Endothelial cell of umbilical vein (primary cell): Measurements from ENCODE around the gene TMEM18. TPM values are rescaled to one million over a fixed set of nuclear protein-coding genes. Genes with fewer than 3 reads are reported as not detected.

Experiments used
- BruUV-seq: library from RNA; stranded (reverse); fragments of 400-500 nt; replicated peaks from 2 replicates; lab custom pipeline; 2021; lab: Mats Ljungman, UMichigan
- CTCF ChIA-PET: fragments of 300-600, 350-600 bp; sonication (Branson Sonifier 250); formaldehyde crosslinking; loops from one replicate; lab custom pipeline; 2021; ENCODE audit warnings: antibody characterized with exemption, inconsistent platforms; lab: Charles Lee
- POLR2A ChIA-PET: fragments of 300-600, 350-600 bp; sonication (Branson Sonifier 250); formaldehyde crosslinking; loops from one replicate; lab custom pipeline; 2021; ENCODE audit warnings: antibody characterized with exemption, inconsistent platforms; lab: Charles Lee
- DNase-seq: peaks from one replicate; pipeline ENCODE4 v3.0.0-alpha.2; 2011; ENCODE audit warnings: low read depth, low spot score
- FAIRE-seq: peaks from 2 replicates; lab custom pipeline; 2011; peaks lifted over from hg19 to GRCh38; lab: Jason Lieb, UNC
- H2AFZ ChIP-seq: 2 replicates; pipeline ENCODE4 v1.6.0; 2012; ENCODE audit warnings: low read depth, low read length, control low read depth, inconsistent platforms
- H3K27ac ChIP-seq: 2 replicates; pipeline ENCODE4 v1.5.1; 2011; ENCODE audit warnings: low read depth, mild to moderate bottlenecking, control low read depth, low read length, moderate library complexity; ENCODE audit not compliant: insufficient read depth
- H3K27me3 ChIP-seq, 2 experiments: 2 replicates each; pipeline versions ENCODE4 v1.6.0 to v1.6.1; 2011; ENCODE audit warnings: low read length in 2 of 2, mixed read lengths in 1 of 2; ENCODE audit not compliant: control insufficient read depth in 2 of 2, insufficient read depth in 2 of 2
- H3K36me3 ChIP-seq, 2 experiments: 2 replicates in 1 of 2; 3 replicates in 1 of 2; pipeline ENCODE4 v1.5.1; 2011; ENCODE audit warnings: low read length in 2 of 2, mild to moderate bottlenecking in 1 of 2, moderate library complexity in 1 of 2; ENCODE audit not compliant: control insufficient read depth in 2 of 2, insufficient read depth in 2 of 2; ENCODE audit errors: extremely low read depth in 1 of 2
- H3K4me1 ChIP-seq: 3 replicates; pipeline ENCODE4 v1.5.1; 2011; ENCODE audit warnings: mild to moderate bottlenecking, low read length; ENCODE audit not compliant: control insufficient read depth, insufficient read depth; ENCODE audit errors: extremely low read depth
- H3K4me2 ChIP-seq: 2 replicates; pipeline ENCODE4 v1.6.1; 2011; ENCODE audit warnings: low read length, control low read depth, mixed read lengths; ENCODE audit not compliant: insufficient read depth
- H3K4me3 ChIP-seq, 3 experiments: fragments of 200-600 bp in 1 of 3; sonication (generic), shearing (Covaris generic) in 1 of 3; replicated peaks in 1 of 3; 2 replicates each; pipeline ENCODE4 v1.5.1; 2011 to 2016; ENCODE audit warnings: control low read depth in 3 of 3, low read length in 3 of 3, mild to moderate bottlenecking in 2 of 3, inconsistent platforms in 1 of 3, low read depth in 1 of 3, moderate library complexity in 1 of 3; ENCODE audit not compliant: insufficient read depth in 1 of 3
- H3K79me2 ChIP-seq: 2 replicates; pipeline ENCODE4 v1.6.0; 2012; ENCODE audit warnings: low read length, inconsistent platforms; ENCODE audit not compliant: control insufficient read depth, insufficient read depth
- H3K9ac ChIP-seq: replicated peaks from 2 replicates; pipeline ENCODE3; 2011; ENCODE audit warnings: low read length, control low read depth; ENCODE audit not compliant: insufficient read depth; ENCODE audit errors: extremely low read depth
- H3K9me1 ChIP-seq: replicated peaks from 3 replicates; pipeline ENCODE4 v1.6.0; 2011; ENCODE audit warnings: mild to moderate bottlenecking, low read length; ENCODE audit not compliant: control insufficient read depth, insufficient read depth; ENCODE audit errors: extremely low read depth
- H3K9me3 ChIP-seq: replicated peaks from 2 replicates; pipeline ENCODE4 v1.5.1; 2012; ENCODE audit warnings: low read length, inconsistent platforms; ENCODE audit not compliant: control insufficient read depth, insufficient read depth
- H4K20me1 ChIP-seq: replicated peaks from 2 replicates; pipeline ENCODE3; 2011; ENCODE audit warnings: mild to moderate bottlenecking, low read length; ENCODE audit not compliant: control insufficient read depth, insufficient read depth; ENCODE audit errors: extremely low read depth
- GATA2 ChIP-seq: IDR thresholded peaks from 2 replicates; pipeline ENCODE4 v1.7.0; 2011; ENCODE audit warnings: low read depth, mild to moderate bottlenecking, moderate library complexity, mixed read lengths, low read length; ENCODE audit not compliant: insufficient read length, insufficient read depth
- MAX ChIP-seq: IDR thresholded peaks from 2 replicates; pipeline ENCODE4 v1.6.1; 2011; ENCODE audit not compliant: insufficient read depth, insufficient read length
- MYC ChIP-seq: IDR thresholded peaks from one replicate; pipeline ENCODE4 v1.6.1; 2011; ENCODE audit warnings: mild to moderate bottlenecking, low read depth, low read length
- POLR2A ChIP-seq: IDR thresholded peaks from 2 replicates; pipeline ENCODE4 v1.6.1; 2012; ENCODE audit warnings: low read depth, mild to moderate bottlenecking, control low read depth, low read length
- POLR2AphosphoS5 ChIP-seq: IDR thresholded peaks from 2 replicates; pipeline ENCODE4 v1.6.1; 2012; ENCODE audit warnings: low read depth, mild to moderate bottlenecking, control low read depth, low read length, moderate library complexity; ENCODE audit not compliant: insufficient read depth
- dilution Hi-C: fragments of 300-500 bp; cut with MboI; formaldehyde crosslinking; loops from one replicate; pipeline ENCODE4 v1.15.0; 2019; ENCODE audit warnings: low sequenced_read_pairs; ENCODE audit not compliant: extremely low pct_ligation_motif_present
- intact Hi-C: fragments of 100-400 bp; cut with micrococcal nuclease; formaldehyde crosslinking; loops from one replicate; pipeline ENCODE4 v1.10.0; 2022
- polyA plus RNA-seq, 4 experiments: library from polyadenylated mRNA; depleted of rRNA in 3 of 4; stranded (reverse) in 3 of 4; unstranded in 1 of 4; fragments of >200 nt; gene quantifications; 2 replicates each; pipeline versions ENCODE4 v1.2.1 to v1.2.3, GENCODE V29; 2011 to 2012; ENCODE audit warnings: missing spikeins in 1 of 4
- total RNA-seq: library from RNA; stranded (reverse); gene quantifications from 2 replicates; pipeline ENCODE4 v1.2.3, GENCODE V29; 2021

Gene TMEM18
- total and polyA plus RNA-seq, 2 donors (not counting 3 experiments of a cell fraction or from before 2014, with no cell fraction given), result 19.1 to 23.1 TPM

- intact Hi-C loops (no loop called here), dilution Hi-C loops (no loop called here)
- H3K27me3 ChIP-seq, result no peaks in the 10 kb centered on the region
- H3K9ac ChIP-seq, result no peak overlapping the region
- no peaks in the 10 kb centered on the region for H3K79me2 ChIP-seq
- FAIRE-seq (no peak), DNase-seq (no peak)
- no peak overlapping the region for H3K27ac ChIP-seq
- H3K36me3 ChIP-seq, result no peaks in the 10 kb centered on the region
- CTCF ChIA-PET, result no interaction called here
- BruUV-seq, result no TSS peak
- H3K4me1 ChIP-seq, result no peaks in the 10 kb centered on the region
- POLR2A ChIA-PET, result no interaction called here
- no peaks in the 10 kb centered on the region for H3K9me1 ChIP-seq
- TF ChIP-seq MAX, result no peak
- TF ChIP-seq POLR2AphosphoS5, result no peak
- no peak for TF ChIP-seq MYC
- H2AFZ ChIP-seq, result no peak overlapping the region
- no peak overlapping the region for H3K4me2 ChIP-seq
- no peaks in the 10 kb centered on the region for H3K9me3 ChIP-seq
- no peaks in the 10 kb centered on the region for H4K20me1 ChIP-seq
- H3K4me3 ChIP-seq, result no peak overlapping the region
Measured at GRCh38 chr2:723761-724160, 46.6 kb upstream of the TMEM18 start.

GRCh38 chr2:720842-721241, 43.6 kb upstream of the TMEM18 start:
- Histone ChIP-seq H3K27ac (no peak overlapping the region), H3K9me3 (no peaks in the 10 kb centered on the region), H3K4me1 (no peaks in the 10 kb centered on the region), H3K79me2 (no peaks in the 10 kb centered on the region), H3K9me1 (no peaks in the 10 kb centered on the region), H3K4me3 (no peak overlapping the region), H3K36me3 (no peaks in the 10 kb centered on the region), H3K4me2 (no peak overlapping the region), H3K9ac (no peak overlapping the region), H4K20me1 (no peaks in the 10 kb centered on the region), H3K27me3 (no peaks in the 10 kb centered on the region), H2AFZ (no peak overlapping the region)
- DNase-seq (no peak), FAIRE-seq (no peak)
- TF ChIP-seq GATA2 (no peak), MYC (no peak), POLR2A (no peak)
- BruUV-seq, result no TSS peak
- CTCF ChIA-PET, result no interaction called here
- dilution Hi-C loops (no loop called here), intact Hi-C loops (no loop called here)
- POLR2A ChIA-PET, result no interaction called here
